SIG-M5 treated with dmso at 0.1 percent for 504 hours (cell line): Measurements from ENCODE around the gene TMC6.
"Not testable (repeated sequence)": the region's sequence is repeated elsewhere in the genome, so short reads cannot be mapped to it uniquely, and the experiment has no call there.

ENCODE experiments used
- DNase-seq: peaks from one replicate; lab custom pipeline; 2025; ENCODE audit not compliant: unreplicated experiment; lab: John Stamatoyannopoulos, UW

The TMC6 gene

DNA sequence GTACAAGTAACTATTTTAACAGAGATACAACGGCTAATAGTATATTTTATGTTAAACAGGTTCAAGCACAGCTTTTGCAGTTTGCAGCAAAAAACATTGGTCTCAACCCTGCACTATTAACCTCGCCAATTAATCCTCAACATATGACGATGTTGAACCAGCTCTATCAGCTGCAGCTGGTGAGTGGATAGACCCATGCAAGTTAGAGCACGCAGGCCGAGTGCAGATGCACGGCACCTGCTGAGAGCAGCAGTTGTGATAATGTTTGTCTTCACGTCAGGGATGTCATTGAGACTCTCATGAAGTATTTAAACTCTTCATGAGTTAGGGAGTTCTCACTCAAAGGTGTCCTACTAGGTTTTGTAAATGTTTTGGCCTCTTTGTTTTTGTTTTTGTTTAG is 45.6 kb downstream of the TMC6 start:
- no peak for DNase-seq

GRCh38 chr17:78082355-78082872 is 46.1 kb downstream of the TMC6 start:
- DNase-seq = not testable (repeated sequence)

GRCh38 chr17:78081551-78081950 is 47.0 kb downstream of the TMC6 start:
- no peak for DNase-seq

GRCh38 chr17:78079253-78079652 is 49.3 kb downstream of the TMC6 start:
- no peak for DNase-seq

DNA sequence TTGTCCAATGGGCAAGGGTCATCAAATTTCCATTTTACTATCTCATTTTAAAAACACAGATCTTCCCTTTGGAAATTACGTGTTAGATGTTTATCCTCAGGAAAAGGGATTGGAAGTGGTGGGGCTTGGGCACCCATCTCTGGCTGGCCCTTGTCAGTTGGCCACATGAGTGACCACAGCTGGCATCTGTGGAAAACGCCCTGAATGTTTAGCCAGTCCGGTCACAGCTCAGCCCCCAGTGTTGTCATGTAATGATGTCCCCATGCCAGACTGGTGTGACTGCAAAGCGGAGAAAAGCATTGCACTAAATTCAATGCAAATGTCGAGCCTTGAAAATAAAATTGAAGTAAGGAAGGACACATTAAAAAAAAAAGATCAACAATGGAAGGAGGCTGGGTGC is 53.0 kb downstream of the TMC6 start:
- no peak for DNase-seq

GRCh38 chr17:78075011-78075410 is 53.5 kb downstream of the TMC6 start:
- DNase-seq = no peak

GRCh38 chr17:78072961-78073360 is 55.6 kb downstream of the TMC6 start:
- no peak for DNase-seq

DNA sequence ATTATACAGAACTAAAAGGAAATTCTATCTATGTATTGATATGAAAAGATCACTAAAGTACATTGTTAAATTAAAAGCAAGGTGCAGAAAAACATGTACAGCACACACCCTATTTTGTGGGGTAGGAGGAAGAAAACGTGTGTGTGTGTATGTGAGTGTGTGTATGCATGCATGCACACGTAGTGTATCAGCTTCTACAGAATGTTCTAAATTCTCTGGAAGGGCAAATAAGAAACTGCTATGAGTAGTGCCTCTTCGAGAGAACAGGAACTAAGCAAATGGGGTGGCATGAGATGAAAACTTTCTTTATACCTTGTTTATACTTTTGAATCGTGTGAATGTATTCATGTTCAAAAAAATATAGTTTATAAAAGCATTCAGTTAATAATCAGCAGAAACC is 58.9 kb downstream of the TMC6 start:
- DNase-seq = no peak

DNA sequence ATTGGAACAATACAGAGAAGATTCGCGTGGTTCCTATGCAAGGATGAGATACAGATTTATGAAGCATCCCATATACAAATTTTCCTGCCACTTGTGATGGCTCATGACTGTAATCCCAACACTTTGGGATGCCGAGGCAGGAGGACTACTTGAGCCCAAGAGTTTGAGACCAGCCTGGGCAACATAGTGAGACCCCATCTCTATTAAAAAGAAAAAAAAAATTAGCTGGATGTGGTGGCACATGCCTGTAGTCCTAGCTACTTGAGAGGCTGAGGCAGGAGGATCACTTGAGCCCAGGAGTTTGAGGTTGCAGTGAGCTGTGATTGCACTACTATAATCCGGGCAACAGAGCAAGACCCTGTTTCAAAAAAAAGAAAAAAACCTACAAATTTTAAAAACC is 61.6 kb downstream of the TMC6 start:
- DNase-seq = not testable (repeated sequence)

GRCh38 chr17:78064708-78065107 is 63.8 kb downstream of the TMC6 start:
- DNase-seq = no peak

DNA sequence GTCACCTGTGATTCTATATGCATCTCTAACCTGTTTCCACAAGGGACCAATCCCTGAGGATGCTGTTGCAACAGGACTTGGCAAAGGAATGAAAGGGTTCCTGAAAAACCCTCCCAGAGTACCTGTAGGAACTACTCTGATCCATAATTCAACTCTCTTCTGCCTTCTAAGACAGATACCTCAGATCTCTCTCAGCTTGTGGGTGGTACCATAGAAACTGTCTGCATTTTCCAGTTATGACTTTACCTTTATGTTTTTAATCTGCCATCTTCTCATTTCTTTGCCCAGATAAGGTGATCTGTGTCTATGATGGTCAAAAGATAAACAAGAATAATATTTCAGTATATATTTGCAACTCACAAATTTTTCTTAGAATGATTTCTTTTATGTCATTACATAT is 65.1 kb downstream of the TMC6 start:
- no peak for DNase-seq

- no peak for DNase-seq
Measured at GRCh38 chr17:78062596-78062995, 66.0 kb downstream of the TMC6 start.
